HL-60/S4 (cell line): Measurements from ENCODE around the gene TMEM120A.

Experiments
- in situ Hi-C: fragments of 300-500 bp; cut with MboI; formaldehyde crosslinking; loops from 2 replicates; pipeline ENCODE4 v1.14.3; 2022; ENCODE audit warnings: low sequenced_read_pairs

Gene TMEM120A

GRCh38 chr7:75995996-75996395, 1.6 kb upstream of the TMEM120A start:
- in situ Hi-C loops, result no loop called here

GRCh38 chr7:75995052-75995471, 667 bp upstream of the TMEM120A start:
- in situ Hi-C loops, result no loop called here

GRCh38 chr7:75993689-75994387, 557 bp downstream of the TMEM120A start:
- in situ Hi-C loops, result no loop called here

- in situ Hi-C loops, result no loop called here
Measured at GRCh38 chr7:75992083-75992755, 2.2 kb downstream of the TMEM120A start.

- in situ Hi-C loops, result no loop called here
Measured at GRCh38 chr7:75991531-75992082, 2.8 kb downstream of the TMEM120A start.

- in situ Hi-C loops, result no loop called here
Measured at GRCh38 chr7:75989500-75990388, 4.7 kb downstream of the TMEM120A start.

GRCh38 chr7:75988568-75989499, 5.6 kb downstream of the TMEM120A start:
- in situ Hi-C loops, result no loop called here

GRCh38 chr7:75987805-75988567, 6.4 kb downstream of the TMEM120A start:
- in situ Hi-C loops, result no loop called here

GRCh38 chr7:75987026-75987804, 7.2 kb downstream of the TMEM120A start:
- in situ Hi-C loops, result no loop called here

GRCh38 chr7:75986147-75986781, 8.1 kb downstream of the TMEM120A start:
- in situ Hi-C loops, result no loop called here

GRCh38 chr7:75985518-75986146, 8.8 kb downstream of the TMEM120A start:
- in situ Hi-C loops, result no loop called here

- in situ Hi-C loops, result no loop called here
Measured at GRCh38 chr7:75985009-75985517, 9.3 kb downstream of the TMEM120A start.

- in situ Hi-C loops, result no loop called here
Measured at GRCh38 chr7:75984130-75985008, 10.0 kb downstream of the TMEM120A start.

GRCh38 chr7:75983471-75984129, 10.8 kb downstream of the TMEM120A start:
- in situ Hi-C loops, result no loop called here

GRCh38 chr7:75982306-75983064, 11.9 kb downstream of the TMEM120A start:
- in situ Hi-C loops, result no loop called here
